Keratinocyte (primary cell): ENCODE results near the gene XKR8. TPM values are rescaled to one million over a fixed set of nuclear protein-coding genes. Genes with fewer than 3 reads are reported as not detected.

Experiments used
- DNase-seq: peaks from one replicate; pipeline ENCODE4 v3.0.0-alpha.2; 2011; ENCODE audit warnings: low read depth, missing footprints, low spot score
- FAIRE-seq: peaks from 2 replicates; lab custom pipeline; 2011; peaks lifted over from hg19 to GRCh38; lab: Jason Lieb, UNC
- H2AFZ ChIP-seq: 2 replicates; pipeline ENCODE4 v1.6.0; 2012; ENCODE audit warnings: low read length, control low read depth, inconsistent platforms; ENCODE audit not compliant: control insufficient read depth
- H3K27ac ChIP-seq: 2 replicates; pipeline ENCODE4 v1.5.1; 2011; ENCODE audit warnings: low read length; ENCODE audit not compliant: control insufficient read depth, insufficient read depth
- H3K27me3 ChIP-seq: 3 replicates; pipeline ENCODE4 v1.6.0; 2011; ENCODE audit warnings: low read length; ENCODE audit not compliant: control insufficient read depth, insufficient read depth; ENCODE audit errors: extremely low read depth
- H3K36me3 ChIP-seq, 2 experiments: 2 replicates in 1 of 2; 3 replicates in 1 of 2; pipeline ENCODE4 v1.5.1; 2011; ENCODE audit warnings: low read length in 2 of 2, mild to moderate bottlenecking in 1 of 2; ENCODE audit not compliant: control insufficient read depth in 2 of 2, insufficient read depth in 2 of 2; ENCODE audit errors: extremely low read depth in 1 of 2
- H3K4me1 ChIP-seq: 3 replicates; pipeline ENCODE4 v1.5.1; 2011; ENCODE audit warnings: low read length; ENCODE audit not compliant: control insufficient read depth, insufficient read depth; ENCODE audit errors: extremely low read depth
- H3K4me2 ChIP-seq: 3 replicates; pipeline ENCODE4 v1.6.0; 2011; ENCODE audit warnings: low read depth, low read length; ENCODE audit not compliant: control insufficient read depth, insufficient read depth; ENCODE audit errors: extremely low read depth
- H3K4me3 ChIP-seq, 3 experiments: fragments of 200-600 bp in 1 of 3; sonication (generic) in 1 of 3; 2 replicates in 2 of 3; 3 replicates in 1 of 3; pipeline ENCODE4 v1.5.1; 2011 to 2016; ENCODE audit warnings: low read length in 3 of 3, mild to moderate bottlenecking in 3 of 3, control low read depth in 2 of 3, inconsistent platforms in 1 of 3, low read depth in 1 of 3, mixed read lengths in 1 of 3, mixed run types in 1 of 3, moderate library complexity in 1 of 3; ENCODE audit not compliant: control insufficient read depth in 2 of 3, insufficient read depth in 2 of 3; ENCODE audit errors: extremely low read depth in 1 of 3
- H3K79me2 ChIP-seq: 2 replicates; pipeline ENCODE4 v1.6.0; 2012; ENCODE audit warnings: low read length; ENCODE audit not compliant: control insufficient read depth, insufficient read depth
- H3K9ac ChIP-seq: 3 replicates; pipeline ENCODE4 v1.6.0; 2011; ENCODE audit warnings: low read length; ENCODE audit not compliant: control insufficient read depth, insufficient read depth; ENCODE audit errors: extremely low read depth
- H3K9me1 ChIP-seq: 3 replicates; pipeline ENCODE4 v1.6.0; 2011; ENCODE audit warnings: low read length; ENCODE audit not compliant: control insufficient read depth, insufficient read depth; ENCODE audit errors: extremely low read depth
- H3K9me3 ChIP-seq: 2 replicates; pipeline ENCODE4 v1.5.1; 2012; ENCODE audit warnings: low read depth, low read length; ENCODE audit not compliant: control insufficient read depth
- H4K20me1 ChIP-seq: 3 replicates; pipeline ENCODE4 v1.6.0; 2011; ENCODE audit warnings: low read length; ENCODE audit not compliant: control insufficient read depth, insufficient read depth; ENCODE audit errors: extremely low read depth
- EZH2 ChIP-seq: IDR thresholded peaks from one replicate; pipeline ENCODE4 v1.6.1; 2012; ENCODE audit warnings: inconsistent platforms, mild to moderate bottlenecking, low read length, moderate library complexity
- dilution Hi-C: fragments of 300-500 bp; cut with MboI; formaldehyde crosslinking; loops from one replicate; pipeline ENCODE4 v1.7.0; 2020; ENCODE audit warnings: low sequenced_read_pairs; ENCODE audit not compliant: extremely low pct_ligation_motif_present
- polyA plus RNA-seq, 5 experiments: library from polyadenylated mRNA; depleted of rRNA in 3 of 5; stranded (reverse) in 3 of 5; stranded (forward) in 1 of 5; unstranded in 1 of 5; fragments of >200 nt; gene quantifications; 1 replicate in 1 of 5; 2 replicates in 3 of 5; 3 replicates in 1 of 5; pipeline versions ENCODE4 v1.2.1 to v1.2.3, GENCODE V29; 2011 to 2012; ENCODE audit warnings: missing spikeins in 2 of 5, low read depth in 1 of 5, low replicate concordance in 1 of 5
- TF ChIP-seq, protein P1 (sequence below), 3 experiments: IDR thresholded peaks in 1 of 3; conservative IDR thresholded peaks in 1 of 3; optimal IDR thresholded peaks in 1 of 3; 2 replicates in 2 of 3; 3 replicates in 1 of 3; pipeline versions ENCODE3 to v1.5.1; 2011; ENCODE audit warnings: low read length in 3 of 3, mild to moderate bottlenecking in 3 of 3, moderate library complexity in 2 of 3, control low read depth in 1 of 3, inconsistent platforms in 1 of 3; ENCODE audit not compliant: insufficient read depth in 2 of 3; ENCODE audit errors: extremely low read depth in 1 of 3

Gene XKR8
- polyA plus RNA-seq, 1 donor (not counting 4 experiments of a cell fraction or from before 2014, with no cell fraction given), result 3.2 TPM

DNA sequence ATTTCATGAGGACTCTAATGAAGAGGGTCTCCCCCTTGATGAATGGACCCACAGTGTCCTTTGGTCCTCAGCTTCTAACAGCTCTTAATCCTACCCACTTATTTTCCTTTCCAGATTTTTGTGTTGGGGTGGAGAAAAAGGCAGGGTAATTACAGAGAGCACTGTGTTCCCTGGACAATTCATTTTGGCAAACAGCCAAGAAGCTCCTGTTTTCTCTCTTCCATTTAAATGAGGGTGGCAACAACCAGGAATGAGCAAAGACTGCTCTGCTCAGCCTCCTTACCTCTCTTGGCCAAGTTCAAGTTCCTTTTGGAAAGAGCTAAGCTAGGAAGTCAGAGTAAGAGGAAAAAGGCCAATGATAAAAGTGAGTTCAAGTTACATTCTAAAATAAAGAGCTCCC is 11.9 kb downstream of the XKR8 start:
- Histone ChIP-seq H3K9me3 (no peaks in the 10 kb centered on the region), H3K9ac (no peak overlapping the region), H3K4me2 (no peak overlapping the region), H3K36me3 (peaks cover 4 to 14% of the 10 kb centered on the region in 2 experiments), H3K4me1 (peaks cover 7% of the 10 kb centered on the region), H3K27ac (no peak overlapping the region), H4K20me1 (no peaks in the 10 kb centered on the region), H3K9me1 (no peaks in the 10 kb centered on the region), H3K4me3 (no peak overlapping the region), H3K79me2 (no peaks in the 10 kb centered on the region), H2AFZ (no peak overlapping the region), H3K27me3 (no peaks in the 10 kb centered on the region)
- dilution Hi-C loops, result no loop called here
- FAIRE-seq (no peak), DNase-seq (no peak)
- TF ChIP-seq EZH2, result no peak
- TF ChIP-seq, protein P1, sequence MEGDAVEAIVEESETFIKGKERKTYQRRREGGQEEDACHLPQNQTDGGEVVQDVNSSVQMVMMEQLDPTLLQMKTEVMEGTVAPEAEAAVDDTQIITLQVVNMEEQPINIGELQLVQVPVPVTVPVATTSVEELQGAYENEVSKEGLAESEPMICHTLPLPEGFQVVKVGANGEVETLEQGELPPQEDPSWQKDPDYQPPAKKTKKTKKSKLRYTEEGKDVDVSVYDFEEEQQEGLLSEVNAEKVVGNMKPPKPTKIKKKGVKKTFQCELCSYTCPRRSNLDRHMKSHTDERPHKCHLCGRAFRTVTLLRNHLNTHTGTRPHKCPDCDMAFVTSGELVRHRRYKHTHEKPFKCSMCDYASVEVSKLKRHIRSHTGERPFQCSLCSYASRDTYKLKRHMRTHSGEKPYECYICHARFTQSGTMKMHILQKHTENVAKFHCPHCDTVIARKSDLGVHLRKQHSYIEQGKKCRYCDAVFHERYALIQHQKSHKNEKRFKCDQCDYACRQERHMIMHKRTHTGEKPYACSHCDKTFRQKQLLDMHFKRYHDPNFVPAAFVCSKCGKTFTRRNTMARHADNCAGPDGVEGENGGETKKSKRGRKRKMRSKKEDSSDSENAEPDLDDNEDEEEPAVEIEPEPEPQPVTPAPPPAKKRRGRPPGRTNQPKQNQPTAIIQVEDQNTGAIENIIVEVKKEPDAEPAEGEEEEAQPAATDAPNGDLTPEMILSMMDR (optimal IDR thresholded peaks at IDR 0.05 in 1 of 3, IDR thresholded peaks at IDR 0.05 in 1 of 3, conservative IDR thresholded peaks at IDR 0.05 in 1 of 3; ENCODE audit: extremely low read depth in 1 of 3, insufficient read depth in 2 of 3, low read length in 3 of 3), result no peak

DNA sequence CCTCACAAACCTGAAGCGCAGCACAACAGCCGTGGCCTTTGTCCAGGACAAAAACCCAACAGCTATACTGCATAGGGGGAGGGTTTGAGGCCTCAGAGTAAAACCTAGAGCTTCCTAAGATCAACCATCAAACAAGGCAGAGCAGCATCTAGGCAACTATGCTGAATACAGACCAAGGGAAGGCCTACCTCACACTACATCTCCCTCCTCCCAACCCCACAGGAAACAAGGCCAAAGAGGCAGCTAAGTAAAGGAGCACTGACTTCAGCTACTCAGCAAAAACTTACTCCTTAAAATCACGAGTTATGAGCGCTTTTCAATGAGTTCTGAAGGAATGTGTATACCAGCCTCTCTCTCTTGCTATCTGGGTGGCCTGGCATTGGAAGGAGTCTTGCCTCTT is 12.4 kb downstream of the XKR8 start:
- no peak overlapping the region for H3K9ac ChIP-seq
- FAIRE-seq, result no peak
- H3K9me1 ChIP-seq, result no peaks in the 10 kb centered on the region
- dilution Hi-C loops, result no loop called here
- H4K20me1 ChIP-seq, result no peaks in the 10 kb centered on the region
- peaks cover 7% of the 10 kb centered on the region for H3K4me1 ChIP-seq
- no peaks in the 10 kb centered on the region for H3K27me3 ChIP-seq
- DNase-seq, result no peak
- no peaks in the 10 kb centered on the region for H3K9me3 ChIP-seq
- H3K79me2 ChIP-seq, result no peaks in the 10 kb centered on the region
- H3K36me3 ChIP-seq, result peaks cover 0 to 16% of the 10 kb centered on the region in 2 experiments
- no peak overlapping the region for H2AFZ ChIP-seq
- no peak overlapping the region for H3K4me2 ChIP-seq
- no peak overlapping the region for H3K27ac ChIP-seq
- no peak for TF ChIP-seq EZH2
- TF ChIP-seq, protein P1 (optimal IDR thresholded peaks at IDR 0.05 in 1 of 3, IDR thresholded peaks at IDR 0.05 in 1 of 3, conservative IDR thresholded peaks at IDR 0.05 in 1 of 3; ENCODE audit: extremely low read depth in 1 of 3, insufficient read depth in 2 of 3, low read length in 3 of 3), result no peak
- no peak overlapping the region for H3K4me3 ChIP-seq
